DND-41 (cell line): ENCODE measurements around the gene PARPBP.

Experiments
- ATAC-seq: fragments of 200-7000 bp; cut with Tn5 transposase; 3 replicates; pipeline ENCODE4 v1.9.1; 2021; ENCODE audit warnings: low read depth; ENCODE audit not compliant: insufficient read depth
- DNase-seq: peaks from one replicate; pipeline ENCODE4 v3.0.0-alpha.2; 2020
- H2AFZ ChIP-seq: 2 replicates; pipeline ENCODE4 v1.6.0; 2012; ENCODE audit warnings: low read depth, low read length
- H3K27ac ChIP-seq: 2 replicates; pipeline ENCODE4 v1.5.1; 2012; ENCODE audit warnings: low read length, inconsistent platforms
- H3K27me3 ChIP-seq: fragments of 200-600 bp; sonication (generic); 2 replicates; pipeline ENCODE4 v1.6.0; 2012; ENCODE audit warnings: low read length, mild to moderate bottlenecking, inconsistent platforms; ENCODE audit not compliant: insufficient read depth, poor library complexity
- H3K36me3 ChIP-seq: 2 replicates; pipeline ENCODE4 v1.5.1; 2012; ENCODE audit warnings: low read length, inconsistent platforms; ENCODE audit not compliant: insufficient read depth
- H3K4me1 ChIP-seq: 2 replicates; pipeline ENCODE4 v1.5.1; 2012; ENCODE audit warnings: mild to moderate bottlenecking, low read length; ENCODE audit not compliant: insufficient read depth
- H3K4me2 ChIP-seq: 2 replicates; pipeline ENCODE4 v1.6.0; 2012; ENCODE audit warnings: mild to moderate bottlenecking, moderate library complexity, low read length, inconsistent platforms; ENCODE audit not compliant: insufficient read depth
- H3K4me3 ChIP-seq, 2 experiments: fragments of 200-600 bp in 1 of 2; shearing (Covaris generic) in 1 of 2; 2 replicates each; pipeline ENCODE4 v1.5.1; 2012 to 2016; ENCODE audit warnings: inconsistent platforms in 2 of 2, low read length in 2 of 2, mild to moderate bottlenecking in 2 of 2, low read depth in 1 of 2, moderate library complexity in 1 of 2
- H3K79me2 ChIP-seq: 2 replicates; pipeline ENCODE4 v1.6.0; 2012; ENCODE audit warnings: low read length, inconsistent platforms; ENCODE audit not compliant: insufficient read depth
- H3K9ac ChIP-seq: 2 replicates; pipeline ENCODE4 v1.6.0; 2012; ENCODE audit warnings: low read depth, mild to moderate bottlenecking, inconsistent platforms, low read length, moderate library complexity
- H3K9me3 ChIP-seq: 2 replicates; pipeline ENCODE4 v1.5.1; 2012; ENCODE audit warnings: low read length, moderate library complexity, mild to moderate bottlenecking, inconsistent platforms; ENCODE audit not compliant: insufficient read depth, severe bottlenecking
- H4K20me1 ChIP-seq: 2 replicates; pipeline ENCODE4 v1.6.0; 2012; ENCODE audit warnings: low read length; ENCODE audit not compliant: insufficient read depth
- CTCF ChIP-seq: IDR thresholded peaks from 2 replicates; pipeline ENCODE4 v1.5.1; 2012; ENCODE audit warnings: borderline replicate concordance, low read length, moderate library complexity, mild to moderate bottlenecking; ENCODE audit not compliant: poor library complexity, severe bottlenecking; ENCODE audit errors: extremely low read depth
- EZH2 ChIP-seq: IDR thresholded peaks from 3 replicates; pipeline ENCODE4 v1.6.1; 2012; ENCODE audit warnings: borderline replicate concordance, low read depth, mild to moderate bottlenecking, moderate library complexity, low read length, inconsistent platforms; ENCODE audit not compliant: severe bottlenecking

PARPBP gene

GRCh38 chr12:102171951-102172350, 52.0 kb downstream of the PARPBP start:
- no peaks in the 10 kb centered on the region for H4K20me1 ChIP-seq
- no peaks in the 10 kb centered on the region for H3K27me3 ChIP-seq
- DNase-seq: no peak
- no peak for ATAC-seq
- no peak overlapping the region for H3K27ac ChIP-seq
- no peak overlapping the region for H2AFZ ChIP-seq
- H3K4me3 ChIP-seq: no peak overlapping the region
- H3K36me3 ChIP-seq: peaks cover 47% of the 10 kb centered on the region
- TF ChIP-seq EZH2: no peak
- no peak for TF ChIP-seq CTCF
- no peaks in the 10 kb centered on the region for H3K9me3 ChIP-seq
- no peaks in the 10 kb centered on the region for H3K79me2 ChIP-seq
- no peak overlapping the region for H3K4me2 ChIP-seq
- H3K4me1 ChIP-seq: no peaks in the 10 kb centered on the region
- no peak overlapping the region for H3K9ac ChIP-seq

- H4K20me1 ChIP-seq: no peaks in the 10 kb centered on the region
- ATAC-seq (no peak), DNase-seq (no peak)
- peaks cover 49% of the 10 kb centered on the region for H3K36me3 ChIP-seq
- no peak overlapping the region for H2AFZ ChIP-seq
- no peaks in the 10 kb centered on the region for H3K27me3 ChIP-seq
- no peak for TF ChIP-seq CTCF
- H3K9ac ChIP-seq: no peak overlapping the region
- no peaks in the 10 kb centered on the region for H3K9me3 ChIP-seq
- H3K79me2 ChIP-seq: no peaks in the 10 kb centered on the region
- no peak overlapping the region for H3K4me3 ChIP-seq
- H3K27ac ChIP-seq: no peak overlapping the region
- no peak overlapping the region for H3K4me2 ChIP-seq
- H3K4me1 ChIP-seq: no peaks in the 10 kb centered on the region
These were observed 52.5 kb downstream of the PARPBP start for GRCh38 chr12:102172436-102172835.

DNA sequence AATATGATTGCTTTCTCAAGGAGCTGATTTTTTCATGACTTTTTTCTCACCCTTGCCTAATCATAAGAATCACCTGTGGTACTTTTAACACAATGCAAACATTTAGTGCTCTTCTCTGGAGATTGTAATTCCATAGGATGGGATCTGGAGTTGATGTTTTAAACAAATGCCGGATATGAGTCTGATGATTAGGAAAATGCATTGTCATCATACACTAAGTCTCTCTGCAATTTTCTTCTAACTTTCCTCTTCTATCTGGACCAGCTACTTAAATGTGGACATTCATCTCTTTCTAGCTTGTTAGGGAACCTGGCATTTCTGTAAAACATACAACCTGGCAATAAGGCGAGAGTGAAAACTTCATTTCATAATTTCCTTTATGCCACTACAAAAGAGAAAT, 54.1 kb downstream of the PARPBP start:
- Histone ChIP-seq H3K4me1 (no peaks in the 10 kb centered on the region), H3K4me3 (no peak overlapping the region), H3K9ac (no peak overlapping the region), H3K4me2 (no peak overlapping the region), H3K36me3 (peaks cover 54% of the 10 kb centered on the region), H3K9me3 (no peaks in the 10 kb centered on the region), H3K27me3 (no peaks in the 10 kb centered on the region), H2AFZ (no peak overlapping the region), H3K79me2 (no peaks in the 10 kb centered on the region), H4K20me1 (no peaks in the 10 kb centered on the region), H3K27ac (no peak overlapping the region)
- DNase-seq (no peak), ATAC-seq (no peak)
- no peak for TF ChIP-seq EZH2
- no peak for TF ChIP-seq CTCF

DNA sequence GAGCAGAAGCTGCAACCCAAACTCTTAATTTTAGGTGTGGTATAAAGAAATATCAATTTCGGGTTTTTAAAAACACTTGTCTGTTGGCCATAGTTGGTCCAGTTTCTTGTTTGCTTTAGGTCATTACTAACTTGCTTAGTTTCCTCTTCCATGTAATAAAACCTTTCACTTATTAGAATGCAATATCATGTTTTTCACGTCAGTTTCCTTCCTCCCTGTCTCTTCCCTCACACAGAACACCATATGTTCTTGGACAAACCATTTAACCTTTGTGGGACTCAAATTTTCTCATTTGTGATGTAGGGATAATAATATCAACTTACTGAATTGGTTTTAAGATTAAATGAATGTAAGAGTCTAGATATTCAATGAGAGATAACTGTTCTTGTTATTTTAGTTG, 54.8 kb downstream of the PARPBP start:
- DNase-seq (no peak), ATAC-seq (no peak)
- H4K20me1 ChIP-seq: no peaks in the 10 kb centered on the region
- H3K27ac ChIP-seq: no peak overlapping the region
- TF ChIP-seq CTCF (no peak), EZH2 (no peak)
- no peaks in the 10 kb centered on the region for H3K27me3 ChIP-seq
- H3K9ac ChIP-seq: no peak overlapping the region
- peaks cover 48% of the 10 kb centered on the region for H3K36me3 ChIP-seq
- H3K4me1 ChIP-seq: no peaks in the 10 kb centered on the region
- no peaks in the 10 kb centered on the region for H3K9me3 ChIP-seq
- H3K79me2 ChIP-seq: no peaks in the 10 kb centered on the region
- no peak overlapping the region for H3K4me2 ChIP-seq
- H3K4me3 ChIP-seq: no peak overlapping the region
- no peak overlapping the region for H2AFZ ChIP-seq
